ENCODE measurements around the gene WDFY1.

- TF ChIP-seq POLR2AphosphoS5 (IDR thresholded peaks at IDR 0.05; ENCODE audit: low read depth) = no peak
- TF ChIP-seq REST (IDR thresholded peaks at IDR 0.05; ENCODE audit: unreplicated experiment) = no peak
- no peak for TF ChIP-seq EZH2 (IDR thresholded peaks at IDR 0.05; ENCODE audit: low read depth, unreplicated experiment)
- no peak for TF ChIP-seq CTCF (conservative IDR thresholded peaks at IDR 0.05; ENCODE audit: low read depth in 2 of 2)
- no peak for TF ChIP-seq JUNB (IDR thresholded peaks at IDR 0.05; ENCODE audit: unreplicated experiment)
- no peak for TF ChIP-seq CREB1 (CRISPR knock-in tag; IDR thresholded peaks at IDR 0.05; ENCODE audit: low read depth)
- TF ChIP-seq EZH2phosphoT487 (IDR thresholded peaks at IDR 0.05; ENCODE audit: unreplicated experiment) = no peak
- no peak for TF ChIP-seq ZNF331 (CRISPR knock-in tag; IDR thresholded peaks at IDR 0.05; ENCODE audit: low read depth)
- TF ChIP-seq STAT1 (IDR thresholded peaks at IDR 0.05; ENCODE audit: unreplicated experiment) = no peak
- TF ChIP-seq, protein P1, sequence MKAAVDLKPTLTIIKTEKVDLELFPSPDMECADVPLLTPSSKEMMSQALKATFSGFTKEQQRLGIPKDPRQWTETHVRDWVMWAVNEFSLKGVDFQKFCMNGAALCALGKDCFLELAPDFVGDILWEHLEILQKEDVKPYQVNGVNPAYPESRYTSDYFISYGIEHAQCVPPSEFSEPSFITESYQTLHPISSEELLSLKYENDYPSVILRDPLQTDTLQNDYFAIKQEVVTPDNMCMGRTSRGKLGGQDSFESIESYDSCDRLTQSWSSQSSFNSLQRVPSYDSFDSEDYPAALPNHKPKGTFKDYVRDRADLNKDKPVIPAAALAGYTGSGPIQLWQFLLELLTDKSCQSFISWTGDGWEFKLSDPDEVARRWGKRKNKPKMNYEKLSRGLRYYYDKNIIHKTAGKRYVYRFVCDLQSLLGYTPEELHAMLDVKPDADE (IDR thresholded peaks at IDR 0.05) = no peak
- no peak for TF ChIP-seq ZNF462 (CRISPR knock-in tag; IDR thresholded peaks at IDR 0.05)
- TF ChIP-seq NANOG (IDR thresholded peaks at IDR 0.05; ENCODE audit: borderline replicate concordance) = no peak
Observed at GRCh38 chr2:223873672-223874071, 71.5 kb downstream of the WDFY1 start.

All from GM23338 (cell line).